VCaP (cell line): Measurements from ENCODE around the gene PITPNC1.
"Not testable (repeated sequence)": the region's sequence is repeated elsewhere in the genome, so short reads cannot be mapped to it uniquely, and the experiment has no call there.

ENCODE experiments used
- H3K27ac ChIP-seq: fragments of 450-650 bp; 2 replicates; pipeline ENCODE4 v1.5.1; 2017
- CTCF ChIP-seq: fragments of 450-650 bp; conservative IDR thresholded peaks from 2 replicates; pipeline ENCODE4 v1.5.1; 2017; ENCODE audit warnings: mild to moderate bottlenecking, moderate library complexity

PITPNC1 gene

GRCh38 chr17:67575325-67575724 is 198.2 kb downstream of the PITPNC1 start:
- peak; percentile 60 for TF ChIP-seq CTCF

GRCh38 chr17:67576471-67577115 is 199.5 kb downstream of the PITPNC1 start:
- H3K27ac ChIP-seq = no peak overlapping the region
- TF ChIP-seq CTCF = no peak

More at GRCh38 chr17:67575325-67575724, 198.2 kb downstream of the PITPNC1 start:
- H3K27ac ChIP-seq = no peak overlapping the region

- H3K27ac ChIP-seq = no peak overlapping the region
- no peak for TF ChIP-seq CTCF
Observed at GRCh38 chr17:67577429-67578141, 200.5 kb downstream of the PITPNC1 start.

GRCh38 chr17:67578142-67578457 is 201.0 kb downstream of the PITPNC1 start:
- no peak for TF ChIP-seq CTCF
- H3K27ac ChIP-seq = no peak overlapping the region

GRCh38 chr17:67578679-67579405 is 201.8 kb downstream of the PITPNC1 start:
- H3K27ac ChIP-seq = not testable (repeated sequence)

GRCh38 chr17:67582673-67583081 is 205.6 kb downstream of the PITPNC1 start:
- TF ChIP-seq CTCF = no peak
- peak overlapping the region; percentile 88 for H3K27ac ChIP-seq

GRCh38 chr17:67585077-67585602 is 208.1 kb downstream of the PITPNC1 start:
- no peak for TF ChIP-seq CTCF
- peak overlapping the region; percentile 88 for H3K27ac ChIP-seq
